Measurements from ENCODE around the gene STK32B.

DNA sequence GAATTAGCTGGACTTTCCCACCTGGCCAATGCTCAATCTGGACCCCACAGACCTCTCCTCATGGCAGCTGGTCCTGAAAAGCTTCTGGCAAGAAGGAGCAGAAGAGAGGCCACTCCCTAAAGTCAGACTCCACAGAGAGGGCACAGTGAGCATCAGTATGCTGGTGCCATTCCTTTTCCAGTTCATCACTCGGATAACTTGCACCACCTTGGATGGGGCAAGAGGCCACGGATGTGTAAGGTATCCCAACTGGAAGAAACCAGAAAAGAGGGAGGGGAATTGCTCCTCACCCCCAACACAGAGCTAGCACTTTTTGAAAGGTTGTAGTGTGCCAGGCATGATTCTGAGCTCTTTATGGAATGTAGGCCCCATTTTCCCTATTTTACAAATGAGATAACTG lies 85.9 kb downstream of the STK32B start:
- TF ChIP-seq YY1 (IDR thresholded peaks at IDR 0.05; ENCODE audit: low read depth, low read length): no peak
- no peak for TF ChIP-seq JUND (IDR thresholded peaks at IDR 0.05; ENCODE audit: low read length)
- TF ChIP-seq ZNF274 (IDR thresholded peaks at IDR 0.05; ENCODE audit: borderline replicate concordance, extremely low read depth, low read length): no peak
- TF ChIP-seq EZH2 (IDR thresholded peaks at IDR 0.05; ENCODE audit: low read depth, low read length, severe bottlenecking): no peak
- no peak for TF ChIP-seq POLR2A (IDR thresholded peaks at IDR 0.05; ENCODE audit: control extremely low read depth in 1 of 2, low read depth in 2 of 2, low read length in 2 of 2)
- no peak for TF ChIP-seq POLR2AphosphoS5 (IDR thresholded peaks at IDR 0.05; ENCODE audit: low read depth, low read length)
- TF ChIP-seq, protein P1, sequence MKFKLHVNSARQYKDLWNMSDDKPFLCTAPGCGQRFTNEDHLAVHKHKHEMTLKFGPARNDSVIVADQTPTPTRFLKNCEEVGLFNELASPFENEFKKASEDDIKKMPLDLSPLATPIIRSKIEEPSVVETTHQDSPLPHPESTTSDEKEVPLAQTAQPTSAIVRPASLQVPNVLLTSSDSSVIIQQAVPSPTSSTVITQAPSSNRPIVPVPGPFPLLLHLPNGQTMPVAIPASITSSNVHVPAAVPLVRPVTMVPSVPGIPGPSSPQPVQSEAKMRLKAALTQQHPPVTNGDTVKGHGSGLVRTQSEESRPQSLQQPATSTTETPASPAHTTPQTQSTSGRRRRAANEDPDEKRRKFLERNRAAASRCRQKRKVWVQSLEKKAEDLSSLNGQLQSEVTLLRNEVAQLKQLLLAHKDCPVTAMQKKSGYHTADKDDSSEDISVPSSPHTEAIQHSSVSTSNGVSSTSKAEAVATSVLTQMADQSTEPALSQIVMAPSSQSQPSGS (IDR thresholded peaks at IDR 0.05; ENCODE audit: low read length): no peak
- TF ChIP-seq, protein P2, sequence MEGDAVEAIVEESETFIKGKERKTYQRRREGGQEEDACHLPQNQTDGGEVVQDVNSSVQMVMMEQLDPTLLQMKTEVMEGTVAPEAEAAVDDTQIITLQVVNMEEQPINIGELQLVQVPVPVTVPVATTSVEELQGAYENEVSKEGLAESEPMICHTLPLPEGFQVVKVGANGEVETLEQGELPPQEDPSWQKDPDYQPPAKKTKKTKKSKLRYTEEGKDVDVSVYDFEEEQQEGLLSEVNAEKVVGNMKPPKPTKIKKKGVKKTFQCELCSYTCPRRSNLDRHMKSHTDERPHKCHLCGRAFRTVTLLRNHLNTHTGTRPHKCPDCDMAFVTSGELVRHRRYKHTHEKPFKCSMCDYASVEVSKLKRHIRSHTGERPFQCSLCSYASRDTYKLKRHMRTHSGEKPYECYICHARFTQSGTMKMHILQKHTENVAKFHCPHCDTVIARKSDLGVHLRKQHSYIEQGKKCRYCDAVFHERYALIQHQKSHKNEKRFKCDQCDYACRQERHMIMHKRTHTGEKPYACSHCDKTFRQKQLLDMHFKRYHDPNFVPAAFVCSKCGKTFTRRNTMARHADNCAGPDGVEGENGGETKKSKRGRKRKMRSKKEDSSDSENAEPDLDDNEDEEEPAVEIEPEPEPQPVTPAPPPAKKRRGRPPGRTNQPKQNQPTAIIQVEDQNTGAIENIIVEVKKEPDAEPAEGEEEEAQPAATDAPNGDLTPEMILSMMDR (IDR thresholded peaks at IDR 0.05; ENCODE audit: control extremely low read depth in 1 of 3, insufficient read depth in 1 of 3, low read depth in 1 of 3, low read length in 3 of 3): no peak
- TF ChIP-seq HDAC2 (IDR thresholded peaks at IDR 0.05; ENCODE audit: borderline replicate concordance in 1 of 2, low read depth in 2 of 2, low read length in 2 of 2): no peak
- no peak for TF ChIP-seq CREB1 (IDR thresholded peaks at IDR 0.05)
- no peak for TF ChIP-seq KDM1A (IDR thresholded peaks at IDR 0.05; ENCODE audit: borderline replicate concordance, low read length)

Measured in H1 (cell line).